ENCODE measurements around the gene PARN. TPM values are rescaled to one million over a fixed set of nuclear protein-coding genes. Genes with fewer than 3 reads are reported as not detected.

PARN gene
- total RNA-seq, 1 experiment from 2014 or later = 56.2 TPM

DNA sequence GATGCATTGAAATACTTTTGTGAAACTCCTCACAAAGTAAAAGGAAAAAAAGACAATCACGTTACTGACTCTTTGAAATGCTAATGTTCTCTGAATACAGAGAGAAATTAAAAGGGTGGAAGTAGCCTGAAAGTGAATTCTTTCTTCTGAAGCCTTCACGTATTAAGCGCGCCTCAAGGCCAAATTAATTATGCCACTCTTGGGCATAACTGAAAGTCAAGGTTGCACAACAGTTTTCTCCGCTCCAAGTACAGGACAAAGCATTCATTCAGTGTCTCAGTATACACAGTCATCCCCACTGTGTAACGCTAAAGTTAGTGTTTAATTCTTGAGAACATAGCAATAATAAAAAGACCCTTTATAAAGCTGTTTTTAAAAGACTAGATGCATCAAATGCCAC, 21.5 kb downstream of the PARN start:
- Histone ChIP-seq H4K91ac (ENCODE audit: insufficient read length, low read depth, low read length) (no peak overlapping the region), H2AFZ (ENCODE audit: low read length) (no peak overlapping the region), H3K4me2 (ENCODE audit: insufficient read depth, insufficient read length, low read length) (no peak overlapping the region), H2AK5ac (ENCODE audit: insufficient read length, low read length) (no peak overlapping the region), H3K9ac (ENCODE audit: extremely low read depth, insufficient read length, low read length) (no peak overlapping the region), H4K8ac (replicated peaks; ENCODE audit: insufficient read length, low read depth, low read length) (no peak overlapping the region), H3K56ac (ENCODE audit: insufficient read length, low read depth, low read length) (no peak overlapping the region), H3K18ac (ENCODE audit: insufficient read length, low read depth, low read length) (no peak overlapping the region), H3K79me2 (ENCODE audit: insufficient read depth, low read length) (no peaks in the 10 kb centered on the region), H3K27me3 (ENCODE audit: insufficient read depth, low read length) (no peaks in the 10 kb centered on the region), H4K20me1 (ENCODE audit: control insufficient read depth, insufficient read depth, insufficient read length) (no peaks in the 10 kb centered on the region), H3K27ac (ENCODE audit: insufficient read length, low read depth, low read length) (no peak overlapping the region), H2BK12ac (ENCODE audit: insufficient read length, low read depth, low read length) (no peak overlapping the region), H4K5ac (ENCODE audit: insufficient read length, low read depth, low read length) (no peak overlapping the region), H3T11ph (ENCODE audit: low read length) (no peak overlapping the region), H2BK20ac (ENCODE audit: low read depth, low read length, poor library complexity, severe bottlenecking) (no peak overlapping the region), H3K79me1 (ENCODE audit: insufficient read depth, low read depth, low read length, poor library complexity, severe bottlenecking) (no peaks in the 10 kb centered on the region), H2BK5ac (ENCODE audit: insufficient read length, low read length) (no peak overlapping the region), H3K23me2 (ENCODE audit: insufficient read length, low read depth, low read length, poor library complexity, severe bottlenecking) (no peaks in the 10 kb centered on the region), H3K14ac (ENCODE audit: insufficient read depth, low read length) (no peak overlapping the region), H2BK120ac (ENCODE audit: low read depth, low read length, poor library complexity, severe bottlenecking) (no peak overlapping the region), H3K9me3 (ENCODE audit: control insufficient read depth, low read depth, low read length) (no peaks in the 10 kb centered on the region), H3K4ac (ENCODE audit: low read depth, low read length) (no peak overlapping the region), H2BK15ac (ENCODE audit: low read depth, low read length) (no peak overlapping the region), H3K23ac (ENCODE audit: insufficient read length, low read depth, low read length) (no peak overlapping the region), H3K4me1 (ENCODE audit: insufficient read depth, low read length) (no peaks in the 10 kb centered on the region)
- Mint-ChIP-seq H3K4me1 (peaks cover 15 to 18% of the 10 kb centered on the region in 2 experiments), H3K4me3 (no peak overlapping the region), H3K9me3 (no peaks in the 10 kb centered on the region), H3K27me3 (ENCODE audit: low read depth) (no peaks in the 10 kb centered on the region), H3K36me3 (ENCODE audit: insufficient read depth in 1 of 3, low read depth in 3 of 3) (peaks cover 15 to 85% (median 46%) of the 10 kb centered on the region in 3 experiments; a peak in 6 of 7 replicates), H3K27ac (peak overlapping the region in 2 of 3 experiments; percentile 28 to 57; a peak in 2 of 7 replicates)
- DNase-seq = no peak
- WGBS (ENCODE audit: extremely low coverage, insufficient read length, low lambda C conversion rate) = no CpG with 5 or more reads among the region's 6 CpGs
- TF ChIP-seq, protein P1, sequence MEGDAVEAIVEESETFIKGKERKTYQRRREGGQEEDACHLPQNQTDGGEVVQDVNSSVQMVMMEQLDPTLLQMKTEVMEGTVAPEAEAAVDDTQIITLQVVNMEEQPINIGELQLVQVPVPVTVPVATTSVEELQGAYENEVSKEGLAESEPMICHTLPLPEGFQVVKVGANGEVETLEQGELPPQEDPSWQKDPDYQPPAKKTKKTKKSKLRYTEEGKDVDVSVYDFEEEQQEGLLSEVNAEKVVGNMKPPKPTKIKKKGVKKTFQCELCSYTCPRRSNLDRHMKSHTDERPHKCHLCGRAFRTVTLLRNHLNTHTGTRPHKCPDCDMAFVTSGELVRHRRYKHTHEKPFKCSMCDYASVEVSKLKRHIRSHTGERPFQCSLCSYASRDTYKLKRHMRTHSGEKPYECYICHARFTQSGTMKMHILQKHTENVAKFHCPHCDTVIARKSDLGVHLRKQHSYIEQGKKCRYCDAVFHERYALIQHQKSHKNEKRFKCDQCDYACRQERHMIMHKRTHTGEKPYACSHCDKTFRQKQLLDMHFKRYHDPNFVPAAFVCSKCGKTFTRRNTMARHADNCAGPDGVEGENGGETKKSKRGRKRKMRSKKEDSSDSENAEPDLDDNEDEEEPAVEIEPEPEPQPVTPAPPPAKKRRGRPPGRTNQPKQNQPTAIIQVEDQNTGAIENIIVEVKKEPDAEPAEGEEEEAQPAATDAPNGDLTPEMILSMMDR (conservative IDR thresholded peaks at IDR 0.05) = no peak
